GM12878 (cell line): Measurements from ENCODE around the gene LRSAM1.

Source experiments
- CREB1 ChIP-seq: IDR thresholded peaks from 2 replicates; pipeline ENCODE4 v1.6.1; 2012; ENCODE audit warnings: low read depth, mild to moderate bottlenecking, inconsistent platforms
- CREM ChIP-seq: IDR thresholded peaks from 2 replicates; pipeline ENCODE4 v1.6.1; 2014; ENCODE audit warnings: antibody characterized with exemption, low read depth
- EP300 ChIP-seq, 2 experiments: fragments of 150-350 bp in 1 of 2; IDR thresholded peaks; 2 replicates each; pipeline ENCODE4 v1.6.1; 2011 to 2012; ENCODE audit warnings: low read depth in 2 of 2, low read length in 2 of 2, borderline replicate concordance in 1 of 2, improper control_type of control experiment in 1 of 2, inconsistent platforms in 1 of 2; ENCODE audit not compliant: control insufficient read depth in 1 of 2
- EZH2 ChIP-seq: IDR thresholded peaks from 2 replicates; pipeline ENCODE4 v1.6.1; 2012; ENCODE audit warnings: low read depth, mild to moderate bottlenecking, control low read depth, inconsistent platforms, low read length, borderline replicate concordance; ENCODE audit not compliant: control insufficient read depth
- GABPA ChIP-seq: IDR thresholded peaks from 2 replicates; pipeline ENCODE4 v1.6.1; 2014; ENCODE audit warnings: antibody characterized with exemption, low read depth, mild to moderate bottlenecking, inconsistent platforms
- POLR2A ChIP-seq: IDR thresholded peaks from 2 replicates; pipeline ENCODE4 v1.6.1; 2011; ENCODE audit warnings: low read depth, mild to moderate bottlenecking, low read length
- SIN3A ChIP-seq: IDR thresholded peaks from 2 replicates; pipeline ENCODE4 v1.6.1; 2012; ENCODE audit warnings: low read depth, low read length, improper control_type of control experiment
- YBX1 ChIP-seq: fragments of 450-650 bp; IDR thresholded peaks from 2 replicates; pipeline ENCODE4 v1.6.1; 2016; ENCODE audit warnings: antibody characterized with exemption
- TF ChIP-seq, protein P1 (sequence below), 3 experiments: IDR thresholded peaks in 2 of 3; conservative IDR thresholded peaks in 1 of 3; 2 replicates each; pipeline ENCODE4 v1.5.1; 2011; ENCODE audit warnings: low read depth in 3 of 3, low read length in 3 of 3, mild to moderate bottlenecking in 3 of 3, control low read depth in 2 of 3, moderate library complexity in 2 of 3, inconsistent platforms in 1 of 3, mixed read lengths in 1 of 3; ENCODE audit not compliant: control insufficient read depth in 2 of 3, insufficient read depth in 1 of 3; ENCODE audit errors: extremely low read depth in 1 of 3
- TF ChIP-seq, protein P2 (sequence below): fragments of 450-650 bp; IDR thresholded peaks from 2 replicates; pipeline ENCODE4 v1.6.1; 2017; ENCODE audit warnings: mild to moderate bottlenecking

DNA sequence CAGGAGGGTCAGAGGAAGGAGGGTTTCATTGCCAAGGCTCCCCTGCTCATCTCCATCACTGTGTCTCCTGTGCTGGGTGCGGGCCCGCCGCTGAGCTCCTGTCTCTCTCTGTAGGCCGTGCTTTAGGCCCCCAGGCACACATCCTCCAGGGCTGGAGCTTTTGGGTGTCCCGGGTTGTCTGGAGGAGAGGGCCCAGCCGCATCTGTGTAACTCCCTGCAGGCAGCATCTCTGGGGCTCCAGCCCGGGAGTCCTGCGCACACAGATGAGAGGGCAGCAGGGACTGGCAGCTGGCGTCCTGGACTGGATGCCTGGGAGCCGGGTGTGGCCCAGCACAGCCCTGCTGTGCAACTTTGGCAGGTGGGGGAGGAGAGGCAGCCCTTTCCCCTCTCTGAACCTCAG, 40.2 kb downstream of the LRSAM1 start:
- TF ChIP-seq CREB1, result no peak
- no peak for TF ChIP-seq GABPA
- TF ChIP-seq, protein P1, sequence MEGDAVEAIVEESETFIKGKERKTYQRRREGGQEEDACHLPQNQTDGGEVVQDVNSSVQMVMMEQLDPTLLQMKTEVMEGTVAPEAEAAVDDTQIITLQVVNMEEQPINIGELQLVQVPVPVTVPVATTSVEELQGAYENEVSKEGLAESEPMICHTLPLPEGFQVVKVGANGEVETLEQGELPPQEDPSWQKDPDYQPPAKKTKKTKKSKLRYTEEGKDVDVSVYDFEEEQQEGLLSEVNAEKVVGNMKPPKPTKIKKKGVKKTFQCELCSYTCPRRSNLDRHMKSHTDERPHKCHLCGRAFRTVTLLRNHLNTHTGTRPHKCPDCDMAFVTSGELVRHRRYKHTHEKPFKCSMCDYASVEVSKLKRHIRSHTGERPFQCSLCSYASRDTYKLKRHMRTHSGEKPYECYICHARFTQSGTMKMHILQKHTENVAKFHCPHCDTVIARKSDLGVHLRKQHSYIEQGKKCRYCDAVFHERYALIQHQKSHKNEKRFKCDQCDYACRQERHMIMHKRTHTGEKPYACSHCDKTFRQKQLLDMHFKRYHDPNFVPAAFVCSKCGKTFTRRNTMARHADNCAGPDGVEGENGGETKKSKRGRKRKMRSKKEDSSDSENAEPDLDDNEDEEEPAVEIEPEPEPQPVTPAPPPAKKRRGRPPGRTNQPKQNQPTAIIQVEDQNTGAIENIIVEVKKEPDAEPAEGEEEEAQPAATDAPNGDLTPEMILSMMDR (IDR thresholded peaks at IDR 0.05 in 2 of 3, conservative IDR thresholded peaks at IDR 0.05 in 1 of 3; ENCODE audit: control insufficient read depth in 2 of 3, extremely low read depth in 1 of 3, insufficient read depth in 1 of 3, low read depth in 3 of 3, low read length in 3 of 3), result no peak
- no peak for TF ChIP-seq YBX1
- TF ChIP-seq CREM, result no peak
- TF ChIP-seq SIN3A, result no peak
- TF ChIP-seq POLR2A, result no peak
- TF ChIP-seq, protein P2, sequence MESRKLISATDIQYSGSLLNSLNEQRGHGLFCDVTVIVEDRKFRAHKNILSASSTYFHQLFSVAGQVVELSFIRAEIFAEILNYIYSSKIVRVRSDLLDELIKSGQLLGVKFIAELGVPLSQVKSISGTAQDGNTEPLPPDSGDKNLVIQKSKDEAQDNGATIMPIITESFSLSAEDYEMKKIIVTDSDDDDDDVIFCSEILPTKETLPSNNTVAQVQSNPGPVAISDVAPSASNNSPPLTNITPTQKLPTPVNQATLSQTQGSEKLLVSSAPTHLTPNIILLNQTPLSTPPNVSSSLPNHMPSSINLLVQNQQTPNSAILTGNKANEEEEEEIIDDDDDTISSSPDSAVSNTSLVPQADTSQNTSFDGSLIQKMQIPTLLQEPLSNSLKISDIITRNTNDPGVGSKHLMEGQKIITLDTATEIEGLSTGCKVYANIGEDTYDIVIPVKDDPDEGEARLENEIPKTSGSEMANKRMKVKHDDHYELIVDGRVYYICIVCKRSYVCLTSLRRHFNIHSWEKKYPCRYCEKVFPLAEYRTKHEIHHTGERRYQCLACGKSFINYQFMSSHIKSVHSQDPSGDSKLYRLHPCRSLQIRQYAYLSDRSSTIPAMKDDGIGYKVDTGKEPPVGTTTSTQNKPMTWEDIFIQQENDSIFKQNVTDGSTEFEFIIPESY, result no peak
- TF ChIP-seq EP300 (IDR thresholded peaks at IDR 0.05; ENCODE audit: borderline replicate concordance in 1 of 2, control insufficient read depth in 1 of 2, low read depth in 2 of 2, low read length in 2 of 2), result no peak
- no peak for TF ChIP-seq EZH2
